HL-60 (cell line): ENCODE measurements around the gene PCSK9.

Source experiments
- CTCF ChIP-seq: IDR thresholded peaks from one replicate; pipeline ENCODE4 v1.5.1; 2011; ENCODE audit warnings: low read length, control low read depth, inconsistent platforms; ENCODE audit not compliant: insufficient read depth
- POLR2AphosphoS5 ChIP-seq: IDR thresholded peaks from 2 replicates; pipeline ENCODE4 v1.6.1; 2012; ENCODE audit warnings: low read depth
- REST ChIP-seq: IDR thresholded peaks from 2 replicates; pipeline ENCODE4 v1.6.1; 2012; ENCODE audit warnings: low read depth; ENCODE audit not compliant: insufficient replicate concordance

- no peak for TF ChIP-seq CTCF
- TF ChIP-seq POLR2AphosphoS5: no peak
- TF ChIP-seq REST: no peak
Measured at GRCh38 chr1:55051621-55052020, 12.3 kb downstream of the PCSK9 start.
